OCI-LY7 (cell line): ENCODE measurements around the gene TEKT4. TPM values are rescaled to one million over a fixed set of nuclear protein-coding genes. Genes with fewer than 3 reads are reported as not detected.

Source experiments
- BruUV-seq: library from RNA; stranded (reverse); fragments of 400-500 nt; replicated peaks from 2 replicates; lab custom pipeline; 2021; lab: Mats Ljungman, UMichigan
- CTCF ChIA-PET: fragments of 300-600 bp; sonication (Branson Sonifier 250); formaldehyde crosslinking; loops from one replicate; lab custom pipeline; 2022; ENCODE audit warnings: antibody characterized with exemption; ENCODE audit not compliant: unreplicated experiment; lab: Charles Lee
- POLR2A ChIA-PET: fragments of 300-600 bp; sonication (Branson Sonifier 250); formaldehyde crosslinking; loops from one replicate; lab custom pipeline; 2022; ENCODE audit warnings: antibody characterized with exemption; lab: Charles Lee
- DNase-seq: peaks from one replicate; pipeline ENCODE4 v3.0.0-alpha.2; 2015; ENCODE audit warnings: low spot score
- H2AFZ ChIP-seq: fragments of 200-600 bp; sonication (generic), shearing (Covaris generic); 2 replicates; pipeline ENCODE4 v1.6.1; 2014; ENCODE audit warnings: mild to moderate bottlenecking, antibody characterized with exemption, low read length, moderate library complexity
- H3K27ac ChIP-seq: fragments of 200-600 bp; sonication (generic); 2 replicates; pipeline ENCODE4 v1.5.1; 2014; ENCODE audit warnings: mixed run types, low read depth, mild to moderate bottlenecking, moderate library complexity, low read length, inconsistent platforms; ENCODE audit not compliant: poor library complexity, severe bottlenecking
- H3K36me3 ChIP-seq: fragments of 200-600 bp; sonication (generic); 2 replicates; pipeline ENCODE4 v1.6.1; 2014; ENCODE audit warnings: mild to moderate bottlenecking, antibody characterized with exemption, low read length, moderate library complexity, mixed read lengths; ENCODE audit not compliant: insufficient read depth
- H3K4me1 ChIP-seq: fragments of 200-600 bp; sonication (generic); 2 replicates; pipeline ENCODE4 v1.5.1; 2014; ENCODE audit warnings: mild to moderate bottlenecking, low read length; ENCODE audit not compliant: insufficient read depth, poor library complexity, severe bottlenecking
- H3K4me2 ChIP-seq: fragments of 200-600 bp; sonication (generic); 2 replicates; pipeline ENCODE4 v1.6.1; 2014; ENCODE audit warnings: mild to moderate bottlenecking, low read length
- H3K4me3 ChIP-seq: fragments of 200-600 bp; sonication (generic); 2 replicates; pipeline ENCODE4 v1.5.1; 2014; ENCODE audit warnings: mild to moderate bottlenecking, low read depth, low read length; ENCODE audit not compliant: poor library complexity, severe bottlenecking
- H3K79me2 ChIP-seq: fragments of 200-600 bp; sonication (generic); 2 replicates; pipeline ENCODE4 v1.6.1; 2016; ENCODE audit warnings: low read depth, mild to moderate bottlenecking, low read length, moderate library complexity, mixed read lengths; ENCODE audit not compliant: insufficient read depth
- H3K9me2 ChIP-seq: fragments of 200-600 bp; sonication (generic); 2 replicates; pipeline ENCODE4 v1.6.1; 2016; ENCODE audit warnings: mild to moderate bottlenecking, low read length, mixed read lengths; ENCODE audit not compliant: insufficient read depth
- H3K9me3 ChIP-seq: fragments of 200-600 bp; sonication (generic); 2 replicates; pipeline ENCODE4 v1.6.1; 2014; ENCODE audit warnings: mild to moderate bottlenecking, mixed run types, low read length, mixed read lengths
- H4K20me1 ChIP-seq: fragments of 200-600 bp; sonication (generic); 2 replicates; pipeline ENCODE4 v1.6.1; 2014; ENCODE audit warnings: mild to moderate bottlenecking, antibody characterized with exemption, low read length, moderate library complexity, mixed read lengths; ENCODE audit not compliant: insufficient read depth
- EZH2phosphoT487 ChIP-seq: fragments of 200-600 bp; sonication (generic); IDR thresholded peaks from 2 replicates; pipeline ENCODE4 v1.6.1; 2018; ENCODE audit warnings: low read depth, borderline replicate concordance, mild to moderate bottlenecking, mixed run types, antibody characterized with exemption, low read length, moderate library complexity, mixed read lengths
- intact Hi-C: fragments of 100-400 bp; cut with micrococcal nuclease; formaldehyde crosslinking; loops from one replicate; pipeline ENCODE4 v1.10.0; 2022; ENCODE audit not compliant: unreplicated experiment
- total RNA-seq, 2 experiments: library from RNA; depleted of rRNA in 1 of 2; stranded (reverse); fragments of >200 nt in 1 of 2; shearing (Covaris generic) in 1 of 2; gene quantifications; 2 replicates each; pipeline ENCODE4 v1.2.3, GENCODE V29; 2014 to 2022
- TF ChIP-seq, protein P1 (sequence below): fragments of 200-600 bp; sonication (generic); conservative IDR thresholded peaks from 2 replicates; pipeline ENCODE4 v1.5.1; 2014; ENCODE audit warnings: mild to moderate bottlenecking, antibody characterized with exemption, low read length, moderate library complexity, mixed read lengths

TEKT4 gene
- total RNA-seq, 2 experiments from 2014 or later = not detected

- Histone ChIP-seq H3K9me3 (no peaks in the 10 kb centered on the region), H2AFZ (no peak overlapping the region), H3K27ac (no peak overlapping the region), H3K4me3 (no peak overlapping the region), H3K4me2 (no peak overlapping the region), H4K20me1 (no peaks in the 10 kb centered on the region), H3K36me3 (no peaks in the 10 kb centered on the region), H3K4me1 (no peaks in the 10 kb centered on the region), H3K79me2 (no peaks in the 10 kb centered on the region), H3K9me2 (no peaks in the 10 kb centered on the region)
- TF ChIP-seq, protein P1, sequence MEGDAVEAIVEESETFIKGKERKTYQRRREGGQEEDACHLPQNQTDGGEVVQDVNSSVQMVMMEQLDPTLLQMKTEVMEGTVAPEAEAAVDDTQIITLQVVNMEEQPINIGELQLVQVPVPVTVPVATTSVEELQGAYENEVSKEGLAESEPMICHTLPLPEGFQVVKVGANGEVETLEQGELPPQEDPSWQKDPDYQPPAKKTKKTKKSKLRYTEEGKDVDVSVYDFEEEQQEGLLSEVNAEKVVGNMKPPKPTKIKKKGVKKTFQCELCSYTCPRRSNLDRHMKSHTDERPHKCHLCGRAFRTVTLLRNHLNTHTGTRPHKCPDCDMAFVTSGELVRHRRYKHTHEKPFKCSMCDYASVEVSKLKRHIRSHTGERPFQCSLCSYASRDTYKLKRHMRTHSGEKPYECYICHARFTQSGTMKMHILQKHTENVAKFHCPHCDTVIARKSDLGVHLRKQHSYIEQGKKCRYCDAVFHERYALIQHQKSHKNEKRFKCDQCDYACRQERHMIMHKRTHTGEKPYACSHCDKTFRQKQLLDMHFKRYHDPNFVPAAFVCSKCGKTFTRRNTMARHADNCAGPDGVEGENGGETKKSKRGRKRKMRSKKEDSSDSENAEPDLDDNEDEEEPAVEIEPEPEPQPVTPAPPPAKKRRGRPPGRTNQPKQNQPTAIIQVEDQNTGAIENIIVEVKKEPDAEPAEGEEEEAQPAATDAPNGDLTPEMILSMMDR = no peak
- no peak for TF ChIP-seq EZH2phosphoT487
- POLR2A ChIA-PET = no interaction called here
- CTCF ChIA-PET = no interaction called here
- no peak for DNase-seq
- intact Hi-C loops = no loop called here
- BruUV-seq = no TSS peak
Measured at GRCh38 chr2:94869552-94870439, 1.4 kb upstream of the TEKT4 start.

GRCh38 chr2:94870440-94871225, 597 bp upstream of the TEKT4 start:
- intact Hi-C loops = no loop called here
- H3K4me1 ChIP-seq = no peaks in the 10 kb centered on the region
- H3K9me2 ChIP-seq = no peaks in the 10 kb centered on the region
- DNase-seq = peak; percentile 8
- no TSS peak for BruUV-seq
- no peaks in the 10 kb centered on the region for H4K20me1 ChIP-seq
- no peak for TF ChIP-seq EZH2phosphoT487
- TF ChIP-seq, protein P1 = peak; percentile 73
- H3K27ac ChIP-seq = no peak overlapping the region
- no peak overlapping the region for H2AFZ ChIP-seq
- no peak overlapping the region for H3K4me3 ChIP-seq
- ChIA-PET POLR2A (no interaction called here), CTCF (no interaction called here)
- H3K9me3 ChIP-seq = no peaks in the 10 kb centered on the region
- no peaks in the 10 kb centered on the region for H3K79me2 ChIP-seq
- no peak overlapping the region for H3K4me2 ChIP-seq
- H3K36me3 ChIP-seq = no peaks in the 10 kb centered on the region
